Fibroblast of skin of right quadriceps (primary cell): ENCODE results near the gene LINGO1.

Source experiments
- DNase-seq: peaks from one replicate; pipeline ENCODE4 v3.0.0-alpha.2; 2013

The LINGO1 gene

GRCh38 chr15:77567202-77567601 is 65.5 kb downstream of the LINGO1 start:
- DNase-seq, result no peak

GRCh38 chr15:77566092-77566491 is 66.6 kb downstream of the LINGO1 start:
- DNase-seq, result no peak

- DNase-seq, result no peak
Measured at GRCh38 chr15:77565378-77565915, 67.3 kb downstream of the LINGO1 start.

GRCh38 chr15:77564938-77565337 is 67.8 kb downstream of the LINGO1 start:
- DNase-seq, result no peak

GRCh38 chr15:77564341-77564740 is 68.4 kb downstream of the LINGO1 start:
- no peak for DNase-seq

GRCh38 chr15:77563623-77564156 is 69.0 kb downstream of the LINGO1 start:
- no peak for DNase-seq
